GM19438 (cell line): ENCODE measurements around the gene GRPEL1.

Experiments
- ATAC-seq: cut with Tn5 transposase; IDR thresholded peaks from one replicate; pipeline ENCODE4 v1.9.1; 2021; ENCODE audit warnings: low read depth; ENCODE audit not compliant: unreplicated experiment

GRPEL1 gene

DNA sequence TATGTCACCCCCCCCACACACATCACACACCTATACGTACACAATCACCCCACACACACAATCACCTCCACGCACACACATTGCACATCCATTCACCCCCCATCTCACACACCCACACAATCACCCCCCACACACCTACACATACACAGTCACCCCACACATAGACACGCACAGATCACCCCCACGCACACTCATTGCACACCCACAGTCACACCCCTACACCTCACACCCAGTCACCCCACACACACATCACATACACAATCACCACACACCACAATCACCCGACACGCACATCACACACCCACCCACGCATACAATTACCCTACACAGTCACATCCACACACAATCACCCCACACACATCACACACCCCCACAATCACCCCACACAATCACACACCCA lies 40.6 kb downstream of the GRPEL1 start:
- no peak for ATAC-seq

DNA sequence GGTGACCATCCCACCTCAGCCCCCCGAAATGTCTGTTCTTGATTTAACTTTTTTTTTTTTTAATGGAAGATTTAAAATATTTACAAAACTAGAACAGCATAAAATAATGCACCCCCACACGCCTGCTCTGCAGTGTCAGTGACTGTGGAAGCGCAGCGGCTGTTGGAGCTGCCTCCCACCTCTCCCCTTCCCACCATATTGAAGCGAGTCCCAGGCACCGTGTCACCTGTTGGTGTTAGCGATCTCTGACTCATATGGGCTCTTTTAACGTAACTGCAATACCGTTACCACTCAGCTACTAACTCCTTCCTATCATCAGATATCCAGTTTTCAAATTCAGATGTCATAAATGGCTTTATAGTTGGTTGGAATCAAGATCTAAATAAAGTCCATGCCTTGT lies 41.8 kb downstream of the GRPEL1 start:
- no peak for ATAC-seq

DNA sequence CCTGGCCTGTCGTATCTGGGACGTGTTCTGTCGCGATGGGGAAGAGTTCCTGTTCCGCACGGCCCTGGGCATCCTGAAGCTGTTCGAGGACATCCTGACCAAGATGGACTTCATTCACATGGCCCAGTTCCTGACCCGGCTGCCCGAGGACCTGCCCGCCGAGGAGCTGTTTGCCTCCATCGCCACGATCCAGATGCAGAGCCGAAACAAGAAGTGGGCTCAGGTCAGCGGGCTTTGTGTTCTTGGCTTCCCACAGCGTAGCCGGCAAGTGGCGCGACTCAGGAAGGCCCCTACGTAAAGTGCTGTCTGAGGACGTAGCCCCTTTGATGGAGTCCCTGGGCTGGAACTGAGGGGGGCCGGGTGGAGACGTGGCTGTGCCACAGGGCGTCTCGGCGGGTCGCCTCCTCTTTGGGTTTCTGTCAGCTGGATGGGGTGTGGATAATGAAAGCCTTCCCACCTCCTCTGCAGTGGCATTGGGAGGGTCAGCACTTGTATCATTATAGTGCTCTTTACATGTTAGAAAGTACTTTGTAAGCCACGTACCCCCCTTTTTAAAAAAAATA lies 42.7 kb downstream of the GRPEL1 start:
- ATAC-seq, result no peak

DNA sequence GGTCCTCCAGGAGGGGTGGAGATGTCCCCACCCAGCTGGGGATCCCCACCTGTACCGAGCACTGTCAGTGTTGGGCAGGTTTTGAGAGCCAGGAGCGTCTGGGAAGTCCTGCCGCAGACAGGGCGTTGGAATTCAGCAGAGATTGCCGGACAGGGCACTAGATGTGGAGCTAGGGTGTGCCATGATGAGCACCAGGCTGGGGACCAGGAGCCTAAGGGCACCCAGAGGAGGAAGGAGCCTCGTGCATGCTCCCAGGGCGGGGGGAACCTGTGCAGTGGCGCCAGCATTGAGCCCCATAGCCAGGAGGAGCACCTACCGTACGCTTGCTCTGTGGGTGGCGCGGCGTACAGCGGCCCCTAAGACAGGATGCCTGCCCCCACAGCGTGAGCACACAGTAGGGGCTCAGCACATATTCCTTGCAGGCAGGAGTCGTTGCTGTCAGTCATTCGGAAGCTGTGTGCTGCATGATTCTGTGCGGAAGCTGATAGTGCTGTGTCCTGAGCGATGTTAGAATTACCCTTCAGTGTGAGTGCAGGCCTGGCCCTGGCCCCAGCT lies 43.5 kb downstream of the GRPEL1 start:
- no peak for ATAC-seq

DNA sequence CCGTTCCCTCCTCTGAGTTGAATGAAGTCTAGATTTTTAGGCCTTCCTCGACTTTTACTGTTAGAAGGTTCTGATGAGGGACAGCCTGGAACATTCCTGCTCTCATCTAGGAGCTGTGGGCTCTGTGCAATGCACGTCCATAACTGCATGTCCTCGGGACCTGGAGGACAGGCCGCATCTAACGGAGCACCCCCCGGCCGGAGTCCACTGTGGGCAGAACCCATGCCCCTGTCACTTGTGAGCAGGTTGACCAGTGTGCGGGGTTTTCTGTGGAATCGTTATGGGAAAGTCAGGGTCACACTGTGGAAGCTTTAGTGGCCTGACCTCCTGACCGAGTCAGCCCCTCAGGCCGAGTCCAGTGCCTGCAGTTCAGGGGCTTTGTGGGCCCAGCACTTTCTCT lies 44.0 kb downstream of the GRPEL1 start:
- ATAC-seq, result no peak

DNA sequence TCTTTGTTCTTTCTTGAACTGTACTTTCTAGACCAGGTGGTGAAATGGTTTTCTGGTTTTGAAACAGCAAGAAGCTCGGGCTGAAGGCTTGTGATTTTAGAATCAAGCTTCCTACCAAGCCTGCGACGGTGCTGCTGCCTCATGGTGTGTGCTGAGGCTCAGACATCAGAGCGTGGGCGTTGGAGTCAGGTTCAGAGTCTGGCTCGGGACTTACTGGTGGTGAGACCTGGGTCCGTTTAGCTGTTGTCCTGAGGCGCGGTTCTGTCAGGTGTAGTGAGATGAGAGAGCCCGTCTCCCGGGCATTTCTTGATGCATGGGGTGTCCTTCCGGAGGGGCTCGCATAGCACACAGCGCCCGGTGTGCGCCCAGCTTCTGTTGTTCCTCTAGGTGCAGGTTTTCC lies 44.4 kb downstream of the GRPEL1 start:
- ATAC-seq, result no peak

- ATAC-seq, result no peak
Observed at GRCh38 chr4:7021930-7022664, 45.8 kb downstream of the GRPEL1 start.

- no peak for ATAC-seq
Observed at GRCh38 chr4:7021355-7021754, 46.5 kb downstream of the GRPEL1 start.

DNA sequence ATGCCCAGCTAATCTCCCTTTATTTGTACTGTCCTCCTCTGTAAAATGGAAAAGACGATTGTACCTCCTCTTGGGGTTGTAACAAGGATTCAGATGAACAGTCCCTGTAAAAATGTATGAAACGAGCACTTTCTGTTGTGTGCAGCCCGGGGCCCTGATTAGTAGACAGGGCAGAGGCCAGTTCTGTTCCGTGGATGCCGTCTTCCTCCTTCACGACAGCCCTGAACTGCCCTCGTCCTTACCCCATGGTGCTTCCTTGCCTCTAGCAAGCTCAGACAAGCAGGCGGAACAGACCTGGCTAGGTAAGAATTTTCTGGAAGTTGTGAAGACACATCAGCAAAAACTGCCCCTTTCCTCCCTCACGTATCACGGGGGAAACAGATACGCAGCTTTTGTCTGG lies 47.0 kb downstream of the GRPEL1 start:
- no peak for ATAC-seq

- no peak for ATAC-seq
Observed at GRCh38 chr4:7020290-7020689, 47.6 kb downstream of the GRPEL1 start.

DNA sequence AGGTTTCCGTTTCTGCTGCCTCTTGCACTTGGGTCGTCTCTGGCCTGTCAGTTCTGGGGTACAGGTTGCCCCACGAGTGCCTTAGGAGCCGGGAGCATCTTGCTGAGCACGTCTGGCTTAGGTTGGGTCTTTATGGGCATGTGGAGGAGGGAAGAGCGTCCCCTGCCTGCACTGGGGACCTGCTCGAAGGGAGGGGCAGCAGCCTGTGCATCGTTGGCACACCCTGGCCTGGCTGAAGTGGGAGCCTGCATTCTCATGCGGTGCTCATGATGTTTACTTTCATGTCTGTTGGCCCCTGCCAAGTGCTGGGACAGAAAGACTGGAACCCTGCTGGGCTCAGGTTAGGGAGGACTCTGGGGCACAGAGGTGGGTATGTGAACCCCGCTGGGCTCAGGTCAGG lies 48.5 kb downstream of the GRPEL1 start:
- no peak for ATAC-seq

DNA sequence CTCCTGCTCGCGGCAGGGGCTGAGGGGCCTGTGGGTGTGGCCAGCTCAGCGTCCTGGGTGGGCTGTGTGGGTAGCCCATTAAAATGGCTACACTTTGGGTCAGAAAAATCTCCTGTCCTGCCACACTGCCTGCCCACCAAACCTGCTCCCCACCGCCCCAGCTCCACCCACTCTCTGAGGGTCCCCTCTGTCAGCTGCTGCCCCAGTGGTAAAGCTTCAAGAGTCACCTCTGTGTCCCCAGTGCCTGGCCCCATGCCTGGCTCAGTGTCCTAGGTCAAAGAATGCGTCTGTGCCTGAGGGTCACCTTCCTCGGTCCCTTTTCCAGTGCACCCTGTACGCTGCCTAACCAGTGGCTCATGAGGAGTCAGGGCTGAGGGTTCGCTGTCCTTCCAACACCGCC lies 49.6 kb downstream of the GRPEL1 start:
- no peak for ATAC-seq

DNA sequence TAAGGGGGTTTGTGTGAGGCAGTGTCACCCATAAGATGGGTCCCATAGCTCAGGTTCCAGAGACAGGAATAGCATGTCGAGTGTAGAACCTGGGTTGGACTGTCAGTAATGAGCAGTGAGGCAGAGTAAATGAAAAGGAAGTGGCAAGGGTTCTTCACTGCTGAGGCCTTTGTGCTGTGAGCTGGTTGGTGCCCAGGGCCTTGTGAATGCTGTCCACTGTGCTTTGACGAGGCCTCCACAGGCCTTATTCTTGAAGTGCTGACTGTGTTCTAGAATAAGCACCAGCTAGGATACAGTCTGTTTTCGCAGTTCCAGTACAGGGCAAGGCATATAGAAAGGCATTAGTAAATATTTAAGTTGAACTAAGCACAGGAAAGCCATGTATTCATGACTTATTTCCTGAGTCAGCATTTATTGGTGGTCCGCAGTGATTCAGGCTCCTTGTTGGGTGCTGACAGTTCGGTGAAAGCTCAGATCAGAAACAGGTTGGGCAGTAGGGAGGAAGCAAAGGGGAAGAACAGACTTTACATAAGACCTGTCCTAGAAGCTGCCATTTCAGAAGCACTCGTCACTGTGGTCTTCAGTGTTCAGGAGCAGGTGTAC lies 50.3 kb downstream of the GRPEL1 start:
- no peak for ATAC-seq

DNA sequence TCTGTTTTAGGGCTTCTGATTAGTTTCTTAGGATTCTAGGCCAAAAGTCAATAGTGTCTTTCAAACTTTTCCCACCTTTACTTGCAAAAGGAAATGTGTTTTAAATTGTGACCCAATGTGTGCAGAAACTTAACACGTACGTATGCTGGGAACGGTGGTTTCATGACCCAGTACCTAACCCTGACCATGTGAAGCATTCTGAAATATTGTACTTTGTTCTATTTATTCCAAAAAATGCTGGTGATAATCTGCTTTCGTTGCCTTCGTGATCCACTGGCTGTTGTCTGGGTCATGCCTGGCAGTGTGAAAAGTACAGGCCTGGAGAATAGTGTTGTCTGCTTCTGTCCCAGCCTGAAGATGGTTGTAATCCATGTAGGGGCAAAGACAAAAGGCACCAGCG lies 51.4 kb downstream of the GRPEL1 start:
- no peak for ATAC-seq

GRCh38 chr4:7016086-7016485 lies 51.8 kb downstream of the GRPEL1 start:
- no peak for ATAC-seq

GRCh38 chr4:7015383-7016035 lies 52.4 kb downstream of the GRPEL1 start:
- no peak for ATAC-seq

- no peak for ATAC-seq
Observed at GRCh38 chr4:7014815-7015214, 53.0 kb downstream of the GRPEL1 start.

- no peak for ATAC-seq
Observed at GRCh38 chr4:7013175-7013574, 54.7 kb downstream of the GRPEL1 start.

DNA sequence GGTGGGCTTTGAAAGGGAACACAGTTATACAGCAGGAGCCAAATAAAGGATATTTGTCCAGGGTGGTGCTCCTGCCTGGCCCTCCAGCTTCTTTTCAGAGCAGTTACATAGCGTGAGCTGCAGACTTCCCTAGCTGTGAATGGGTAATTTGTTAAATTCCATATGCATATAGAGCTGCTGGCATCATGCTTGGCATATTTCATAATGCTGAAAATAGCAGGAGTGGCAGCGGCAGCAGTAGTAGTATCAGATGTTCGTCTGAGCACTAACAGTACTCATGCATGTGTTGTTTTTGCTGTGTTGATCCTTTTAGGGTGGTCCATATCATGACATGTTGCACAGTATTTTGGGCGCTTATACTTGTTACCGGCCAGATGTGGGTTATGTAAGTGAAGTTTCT lies 58.3 kb downstream of the GRPEL1 start:
- ATAC-seq, result no peak
